ENCODE results near the gene DLG2.

- no peak for TF ChIP-seq CTCF (IDR thresholded peaks at IDR 0.05 in 2 of 3, conservative IDR thresholded peaks at IDR 0.05 in 1 of 3; ENCODE audit: insufficient read depth in 2 of 3, low read depth in 1 of 3, low read length in 3 of 3)
- no peak for TF ChIP-seq AFF4 (CRISPR knock-in tag; IDR thresholded peaks at IDR 0.05)
- TF ChIP-seq YY1 (IDR thresholded peaks at IDR 0.05; ENCODE audit: borderline replicate concordance in 1 of 3, control insufficient read depth in 1 of 3, extremely low read depth in 1 of 3, insufficient read depth in 3 of 3, insufficient read length in 1 of 3, insufficient replicate concordance in 2 of 3, low read depth in 1 of 3, low read length in 2 of 3) = no peak
- no peak for TF ChIP-seq USF1 (CRISPR knock-in tag; IDR thresholded peaks at IDR 0.05)
- TF ChIP-seq KLF13 (tag; IDR thresholded peaks at IDR 0.05; ENCODE audit: borderline replicate concordance, low read depth) = no peak
- no peak for TF ChIP-seq ATF1 (CRISPR knock-in tag; IDR thresholded peaks at IDR 0.05)
- TF ChIP-seq ATF1 (tag; IDR thresholded peaks at IDR 0.05) = no peak
- no peak for TF ChIP-seq ESRRB (CRISPR knock-in tag; IDR thresholded peaks at IDR 0.05; ENCODE audit: borderline replicate concordance)
- TF ChIP-seq PHB (CRISPR knock-in tag; IDR thresholded peaks at IDR 0.05) = no peak
- TF ChIP-seq IRF2 (CRISPR knock-in tag; IDR thresholded peaks at IDR 0.05) = no peak
- no peak for TF ChIP-seq NCOA2 (IDR thresholded peaks at IDR 0.05; ENCODE audit: partially characterized antibody in 2 of 2)
These were observed 131.2 kb downstream of the DLG2 start for GRCh38 chr11:85495918-85496317.

All from K562 (cell line).